Breast epithelium (tissue), 4 donors: ENCODE measurements around the gene KLHL3. TPM values are rescaled to one million over a fixed set of nuclear protein-coding genes. Genes with fewer than 3 reads are reported as not detected.
"Not testable (repeated sequence)": the region's sequence is repeated elsewhere in the genome, so short reads cannot be mapped to it uniquely, and the experiment has no call there.

Experiments used
- DNase-seq, 2 donors: peaks; one replicate each; pipeline ENCODE4 v3.0.0-alpha.2; 2019; ENCODE audit warnings: low spot score in 2 of 2
- H3K27ac ChIP-seq, 2 donors: fragments of 200-600 bp; sonication (generic) in 1 of 2; one replicate each; pipeline ENCODE4 v1.5.1; 2016 to 2019; ENCODE audit warnings: mild to moderate bottlenecking in 1 of 2
- H3K27me3 ChIP-seq, 2 donors: fragments of 200-600 bp; sonication (generic) in 1 of 2; one replicate each; pipeline versions ENCODE4 v1.5.1 to v1.6.0; 2017 to 2019; ENCODE audit warnings: control low read depth in 1 of 2, mild to moderate bottlenecking in 1 of 2
- H3K36me3 ChIP-seq: fragments of 200-600 bp; one replicate; pipeline ENCODE4 v1.5.1; 2019
- H3K4me1 ChIP-seq, 2 donors: fragments of 200-600 bp; sonication (generic); one replicate each; pipeline ENCODE4 v1.5.1; 2016 to 2019; ENCODE audit warnings: control low read depth in 1 of 2
- H3K4me3 ChIP-seq, 3 donors: fragments of 200-600 bp; sonication (generic); 1 replicate in 2 of 3; 2 replicates in 1 of 3; pipeline ENCODE4 v1.5.1; 2016 to 2019; ENCODE audit warnings: mild to moderate bottlenecking in 3 of 3, moderate library complexity in 2 of 3
- H3K9me3 ChIP-seq, 2 donors: fragments of 200-600 bp; sonication (generic) in 1 of 2; one replicate each; pipeline ENCODE4 v1.5.1; 2016 to 2019; ENCODE audit warnings: control low read depth in 1 of 2
- CTCF ChIP-seq, 3 donors: fragments of 450-650 bp; IDR thresholded peaks; one replicate each; pipeline ENCODE4 v1.5.1; 2016 to 2017; ENCODE audit warnings: antibody characterized with exemption in 3 of 3, mild to moderate bottlenecking in 3 of 3, moderate library complexity in 3 of 3
- POLR2A ChIP-seq: fragments of 450-650 bp; IDR thresholded peaks from one replicate; pipeline ENCODE4 v1.6.1; 2016; ENCODE audit warnings: antibody characterized with exemption, mild to moderate bottlenecking, moderate library complexity
- POLR2AphosphoS5 ChIP-seq, 3 donors: sonication (generic); formaldehyde crosslinking; IDR thresholded peaks; one replicate each; pipeline ENCODE4 v1.6.1; 2017; ENCODE audit warnings: antibody characterized with exemption in 3 of 3
- intact Hi-C: fragments of 100-400 bp; cut with DNase I; formaldehyde crosslinking; loops from one replicate; pipeline ENCODE4 v1.15.1; 2023; ENCODE audit warnings: low total_unique reads
- total RNA-seq, 3 donors: library from RNA; depleted of rRNA; stranded (reverse); fragments of >200 nt; gene quantifications; one replicate each; pipeline ENCODE4 v1.1.0, GENCODE V29; 2016

The KLHL3 gene
- 10 to 100 TPM in 1 of 3 donors, 1 to 10 TPM in 2; 4.5 to 11.7 (median 4.9) TPM for total RNA-seq

GRCh38 chr5:137735555-137736284, at the start of gene KLHL3:
Gene KLHL3 (minus strand): TSS chr5:137736089. CDS start chr5:137735646, 443 bp downstream.
- Histone ChIP-seq H3K27me3 (no peaks in the 10 kb centered on the region), H3K4me1 (no peaks in the 10 kb centered on the region), H3K9me3 (no peaks in the 10 kb centered on the region), H3K4me3 (peak within 1 kb of the TSS; percentile 36 to 62 (median 47)), H3K36me3 (no peaks in the 10 kb centered on the region), H3K27ac (peak within 1 kb of the TSS; percentile 52 to 81)
- intact Hi-C loops, result no loop called here
- no peak for DNase-seq
- no peak for TF ChIP-seq POLR2AphosphoS5 (IDR thresholded peaks at IDR 0.05)
- no peak for TF ChIP-seq POLR2A
- peak in 1 of 3 donors; percentile 12 for TF ChIP-seq CTCF (IDR thresholded peaks at IDR 0.05)

- TF ChIP-seq POLR2AphosphoS5 (IDR thresholded peaks at IDR 0.05) (no peak), POLR2A (no peak), CTCF (IDR thresholded peaks at IDR 0.05) (no peak)
- Histone ChIP-seq H3K4me3 (no peak overlapping the region), H3K27me3 (no peaks in the 10 kb centered on the region), H3K9me3 (no peaks in the 10 kb centered on the region), H3K4me1 (no peaks in the 10 kb centered on the region), H3K36me3 (no peaks in the 10 kb centered on the region), H3K27ac (no peak overlapping the region)
- intact Hi-C loops, result no loop called here
- DNase-seq, result no peak
Measured at GRCh38 chr5:137782984-137783536, 47.2 kb upstream of the KLHL3 start.

GRCh38 chr5:137782055-137782454, 46.2 kb upstream of the KLHL3 start:
- no peak overlapping the region for H3K4me3 ChIP-seq
- TF ChIP-seq POLR2A, result no peak
- TF ChIP-seq POLR2AphosphoS5 (IDR thresholded peaks at IDR 0.05), result no peak
- TF ChIP-seq CTCF (IDR thresholded peaks at IDR 0.05), result no peak
- no peak for DNase-seq
- intact Hi-C loops, result no loop called here
- no peaks in the 10 kb centered on the region for H3K36me3 ChIP-seq
- no peaks in the 10 kb centered on the region for H3K9me3 ChIP-seq
- H3K27ac ChIP-seq, result no peak overlapping the region
- H3K27me3 ChIP-seq, result no peaks in the 10 kb centered on the region
- no peaks in the 10 kb centered on the region for H3K4me1 ChIP-seq

- TF ChIP-seq CTCF (IDR thresholded peaks at IDR 0.05), result peak; percentile 52 to 70 (median 57)
- no peak for TF ChIP-seq POLR2A
- H3K4me3 ChIP-seq, result no peak overlapping the region
- no peak for DNase-seq
- H3K4me1 ChIP-seq, result no peaks in the 10 kb centered on the region
- H3K9me3 ChIP-seq, result no peaks in the 10 kb centered on the region
- H3K36me3 ChIP-seq, result no peaks in the 10 kb centered on the region
- no peaks in the 10 kb centered on the region for H3K27me3 ChIP-seq
- H3K27ac ChIP-seq, result no peak overlapping the region
- intact Hi-C loops, result no loop called here
Measured at GRCh38 chr5:137778772-137779564, 43.1 kb upstream of the KLHL3 start.

- H3K9me3 ChIP-seq, H3K36me3 ChIP-seq, H3K27me3 ChIP-seq, H3K27ac ChIP-seq, intact Hi-C loops, H3K4me1 ChIP-seq, DNase-seq, H3K4me3 ChIP-seq: not testable (repeated sequence)
Measured at GRCh38 chr5:137767937-137768336, 32.0 kb upstream of the KLHL3 start.
